DND-41 (cell line): Measurements from ENCODE around the gene MAMSTR.

ENCODE experiments used
- ATAC-seq: fragments of 200-7000 bp; cut with Tn5 transposase; 3 replicates; pipeline ENCODE4 v1.9.1; 2021; ENCODE audit warnings: low read depth; ENCODE audit not compliant: insufficient read depth
- DNase-seq: peaks from one replicate; pipeline ENCODE4 v3.0.0-alpha.2; 2020
- H2AFZ ChIP-seq: 2 replicates; pipeline ENCODE4 v1.6.0; 2012; ENCODE audit warnings: low read depth, low read length
- H3K27ac ChIP-seq: 2 replicates; pipeline ENCODE4 v1.5.1; 2012; ENCODE audit warnings: low read length, inconsistent platforms
- H3K27me3 ChIP-seq: fragments of 200-600 bp; sonication (generic); 2 replicates; pipeline ENCODE4 v1.6.0; 2012; ENCODE audit warnings: low read length, mild to moderate bottlenecking, inconsistent platforms; ENCODE audit not compliant: insufficient read depth, poor library complexity
- H3K36me3 ChIP-seq: 2 replicates; pipeline ENCODE4 v1.5.1; 2012; ENCODE audit warnings: low read length, inconsistent platforms; ENCODE audit not compliant: insufficient read depth
- H3K4me1 ChIP-seq: 2 replicates; pipeline ENCODE4 v1.5.1; 2012; ENCODE audit warnings: mild to moderate bottlenecking, low read length; ENCODE audit not compliant: insufficient read depth
- H3K4me2 ChIP-seq: 2 replicates; pipeline ENCODE4 v1.6.0; 2012; ENCODE audit warnings: mild to moderate bottlenecking, moderate library complexity, low read length, inconsistent platforms; ENCODE audit not compliant: insufficient read depth
- H3K4me3 ChIP-seq, 2 experiments: fragments of 200-600 bp in 1 of 2; shearing (Covaris generic) in 1 of 2; 2 replicates each; pipeline ENCODE4 v1.5.1; 2012 to 2016; ENCODE audit warnings: inconsistent platforms in 2 of 2, low read length in 2 of 2, mild to moderate bottlenecking in 2 of 2, low read depth in 1 of 2, moderate library complexity in 1 of 2
- H3K79me2 ChIP-seq: 2 replicates; pipeline ENCODE4 v1.6.0; 2012; ENCODE audit warnings: low read length, inconsistent platforms; ENCODE audit not compliant: insufficient read depth
- H3K9ac ChIP-seq: 2 replicates; pipeline ENCODE4 v1.6.0; 2012; ENCODE audit warnings: low read depth, mild to moderate bottlenecking, inconsistent platforms, low read length, moderate library complexity
- H3K9me3 ChIP-seq: 2 replicates; pipeline ENCODE4 v1.5.1; 2012; ENCODE audit warnings: low read length, moderate library complexity, mild to moderate bottlenecking, inconsistent platforms; ENCODE audit not compliant: insufficient read depth, severe bottlenecking
- H4K20me1 ChIP-seq: 2 replicates; pipeline ENCODE4 v1.6.0; 2012; ENCODE audit warnings: low read length; ENCODE audit not compliant: insufficient read depth
- EZH2 ChIP-seq: IDR thresholded peaks from 3 replicates; pipeline ENCODE4 v1.6.1; 2012; ENCODE audit warnings: borderline replicate concordance, low read depth, mild to moderate bottlenecking, moderate library complexity, low read length, inconsistent platforms; ENCODE audit not compliant: severe bottlenecking
- TF ChIP-seq, protein P1 (sequence below): IDR thresholded peaks from 2 replicates; pipeline ENCODE4 v1.5.1; 2012; ENCODE audit warnings: borderline replicate concordance, low read length, moderate library complexity, mild to moderate bottlenecking; ENCODE audit not compliant: poor library complexity, severe bottlenecking; ENCODE audit errors: extremely low read depth

Gene MAMSTR

DNA sequence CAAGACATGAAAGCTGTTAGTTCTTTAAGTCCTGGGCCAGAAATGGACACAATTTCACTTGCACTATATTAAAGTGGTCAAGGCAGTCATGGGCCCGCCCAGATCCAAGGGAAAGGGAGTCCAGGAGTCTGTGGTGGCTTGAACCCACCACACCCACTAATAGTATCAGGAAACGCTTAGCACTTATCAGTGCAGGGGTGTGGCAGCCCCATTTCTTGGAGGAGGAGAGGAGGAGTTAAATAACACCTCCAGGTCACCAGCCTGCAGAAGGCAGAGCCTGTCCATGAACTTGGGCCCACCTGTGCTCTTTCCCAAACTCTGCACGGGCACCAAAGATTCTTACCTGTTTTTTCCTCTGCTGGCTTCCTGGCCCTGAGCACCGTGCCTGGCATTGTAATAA, 41.3 kb downstream of the MAMSTR start:
- Histone ChIP-seq H3K9me3 (no peaks in the 10 kb centered on the region), H3K36me3 (no peaks in the 10 kb centered on the region), H3K4me3 (no peak overlapping the region), H3K79me2 (no peaks in the 10 kb centered on the region), H3K4me2 (no peak overlapping the region), H4K20me1 (no peaks in the 10 kb centered on the region; the same call in 1 of the 2 replicates), H3K4me1 (peaks cover 10% of the 10 kb centered on the region), H2AFZ (no peak overlapping the region), H3K27ac (no peak overlapping the region), H3K9ac (no peak overlapping the region), H3K27me3 (no peaks in the 10 kb centered on the region)
- ATAC-seq, result no peak
- TF ChIP-seq, protein P1, sequence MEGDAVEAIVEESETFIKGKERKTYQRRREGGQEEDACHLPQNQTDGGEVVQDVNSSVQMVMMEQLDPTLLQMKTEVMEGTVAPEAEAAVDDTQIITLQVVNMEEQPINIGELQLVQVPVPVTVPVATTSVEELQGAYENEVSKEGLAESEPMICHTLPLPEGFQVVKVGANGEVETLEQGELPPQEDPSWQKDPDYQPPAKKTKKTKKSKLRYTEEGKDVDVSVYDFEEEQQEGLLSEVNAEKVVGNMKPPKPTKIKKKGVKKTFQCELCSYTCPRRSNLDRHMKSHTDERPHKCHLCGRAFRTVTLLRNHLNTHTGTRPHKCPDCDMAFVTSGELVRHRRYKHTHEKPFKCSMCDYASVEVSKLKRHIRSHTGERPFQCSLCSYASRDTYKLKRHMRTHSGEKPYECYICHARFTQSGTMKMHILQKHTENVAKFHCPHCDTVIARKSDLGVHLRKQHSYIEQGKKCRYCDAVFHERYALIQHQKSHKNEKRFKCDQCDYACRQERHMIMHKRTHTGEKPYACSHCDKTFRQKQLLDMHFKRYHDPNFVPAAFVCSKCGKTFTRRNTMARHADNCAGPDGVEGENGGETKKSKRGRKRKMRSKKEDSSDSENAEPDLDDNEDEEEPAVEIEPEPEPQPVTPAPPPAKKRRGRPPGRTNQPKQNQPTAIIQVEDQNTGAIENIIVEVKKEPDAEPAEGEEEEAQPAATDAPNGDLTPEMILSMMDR, result no peak
- TF ChIP-seq EZH2, result no peak
- no peak for DNase-seq

DNA sequence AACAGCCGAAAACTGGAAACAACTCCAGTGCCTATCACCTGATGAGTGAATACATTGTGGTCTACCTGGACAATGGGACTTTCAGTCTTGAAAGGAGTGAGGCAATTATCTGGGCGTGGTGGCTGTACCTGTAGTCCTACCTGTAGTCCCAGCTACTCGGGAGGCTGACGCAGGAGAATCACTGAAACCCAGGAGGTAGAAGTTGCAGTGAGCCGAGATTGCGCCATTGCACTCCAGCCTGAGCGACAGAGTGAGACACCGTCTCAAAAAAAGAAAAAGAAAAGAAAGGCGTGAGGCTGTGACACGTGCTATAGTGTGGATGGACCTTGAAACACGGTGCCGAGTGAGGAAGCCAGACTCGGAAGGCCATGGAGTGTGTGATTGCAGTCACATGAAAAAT, 42.6 kb downstream of the MAMSTR start:
- no peak overlapping the region for H2AFZ ChIP-seq
- H3K4me3 ChIP-seq, result no peak overlapping the region
- H3K9ac ChIP-seq, result no peak overlapping the region
- TF ChIP-seq, protein P1, result no peak
- no peak for TF ChIP-seq EZH2
- H3K9me3 ChIP-seq, result no peaks in the 10 kb centered on the region
- H4K20me1 ChIP-seq, result no peaks in the 10 kb centered on the region; the same call in 1 of the 2 replicates
- H3K27ac ChIP-seq, result no peak overlapping the region
- peaks cover 10% of the 10 kb centered on the region for H3K4me1 ChIP-seq
- DNase-seq, result no peak
- no peak for ATAC-seq
- no peak overlapping the region for H3K4me2 ChIP-seq
- no peaks in the 10 kb centered on the region for H3K36me3 ChIP-seq
- no peaks in the 10 kb centered on the region for H3K27me3 ChIP-seq
- H3K79me2 ChIP-seq, result no peaks in the 10 kb centered on the region

DNA sequence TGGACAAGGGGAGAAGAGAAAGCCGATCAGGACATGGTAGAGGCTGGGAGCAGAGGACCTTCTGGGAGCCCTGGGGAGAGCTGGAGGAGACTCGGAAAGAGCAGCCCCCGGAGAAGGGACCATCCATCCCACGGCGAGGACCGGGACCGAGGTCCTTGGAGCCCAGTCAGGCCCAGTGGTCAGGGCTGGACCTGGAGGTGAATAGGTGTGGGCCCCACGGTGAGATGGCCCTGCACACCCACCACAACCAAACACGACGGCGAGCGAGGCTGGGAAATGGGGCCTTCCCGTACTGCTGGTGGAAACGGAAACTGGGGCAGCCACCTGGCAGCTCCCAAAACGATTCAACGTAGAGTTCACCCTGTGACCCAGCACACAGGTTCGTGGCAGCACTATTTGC, 43.0 kb downstream of the MAMSTR start:
- Histone ChIP-seq H3K4me1 (peaks cover 10% of the 10 kb centered on the region), H2AFZ (no peak overlapping the region)
- DNase-seq, result no peak

More for the DNA sequence above, 43.0 kb downstream of the MAMSTR start:
- H3K79me2 ChIP-seq, result no peaks in the 10 kb centered on the region
- TF ChIP-seq, protein P1, result no peak
- TF ChIP-seq EZH2, result no peak
- no peaks in the 10 kb centered on the region; the same call in 1 of the 2 replicates for H4K20me1 ChIP-seq
- no peaks in the 10 kb centered on the region for H3K9me3 ChIP-seq
- H3K4me2 ChIP-seq, result no peak overlapping the region
- no peaks in the 10 kb centered on the region for H3K36me3 ChIP-seq
- ATAC-seq, result no peak
- no peak overlapping the region for H3K9ac ChIP-seq
- H3K4me3 ChIP-seq, result no peak overlapping the region
- H3K27ac ChIP-seq, result no peak overlapping the region
- H3K27me3 ChIP-seq, result no peaks in the 10 kb centered on the region
